Peyer's patch (tissue), 4 donors: ENCODE measurements around the gene PTTG2.

Source experiments
- CTCF ChIP-seq, 6 experiments: fragments of 450-650 bp in 4 of 6; fragments of 200-600 bp in 2 of 6; sonication (generic) in 1 of 6; IDR thresholded peaks; one replicate each; pipeline ENCODE4 v1.5.1; 2017 to 2019; ENCODE audit warnings: antibody characterized with exemption in 6 of 6, mild to moderate bottlenecking in 3 of 6, moderate library complexity in 1 of 6
- POLR2A ChIP-seq, 2 donors: fragments of 450-650 bp; IDR thresholded peaks; one replicate each; pipeline ENCODE4 v1.5.1; 2017; ENCODE audit warnings: antibody characterized with exemption in 2 of 2, mild to moderate bottlenecking in 2 of 2, moderate library complexity in 2 of 2

GRCh38 chr4:37953156-37953555, 7.0 kb upstream of the PTTG2 start:
- TF ChIP-seq CTCF (IDR thresholded peaks at IDR 0.05) = no peak
- no peak for TF ChIP-seq POLR2A (IDR thresholded peaks at IDR 0.05)
